Right lobe of liver (tissue), 4 donors: Measurements from ENCODE around the gene PRAMEF15.
"Not testable (repeated sequence)": the region's sequence is repeated elsewhere in the genome, so short reads cannot be mapped to it uniquely, and the experiment has no call there.

ENCODE experiments used
- POLR2A ChIP-seq: fragments of 450-650 bp; IDR thresholded peaks from one replicate; pipeline ENCODE4 v1.6.1; 2017; ENCODE audit warnings: antibody characterized with exemption, mild to moderate bottlenecking
- TF ChIP-seq, protein P1 (sequence below), 4 donors: fragments of 200-600 bp in 3 of 4; fragments of 450-650 bp in 1 of 4; IDR thresholded peaks; one replicate each; pipeline versions ENCODE4 v1.5.1 to v1.8.0; 2016 to 2022; ENCODE audit warnings: antibody characterized with exemption in 4 of 4, mild to moderate bottlenecking in 2 of 4
- donor health status: DM: no; HTN: no; CAD: no.
- donor health status: DM: no; HTN: no; CAD: no.
- donor health status: DM: no; HTN: yes; CAD: no.

DNA sequence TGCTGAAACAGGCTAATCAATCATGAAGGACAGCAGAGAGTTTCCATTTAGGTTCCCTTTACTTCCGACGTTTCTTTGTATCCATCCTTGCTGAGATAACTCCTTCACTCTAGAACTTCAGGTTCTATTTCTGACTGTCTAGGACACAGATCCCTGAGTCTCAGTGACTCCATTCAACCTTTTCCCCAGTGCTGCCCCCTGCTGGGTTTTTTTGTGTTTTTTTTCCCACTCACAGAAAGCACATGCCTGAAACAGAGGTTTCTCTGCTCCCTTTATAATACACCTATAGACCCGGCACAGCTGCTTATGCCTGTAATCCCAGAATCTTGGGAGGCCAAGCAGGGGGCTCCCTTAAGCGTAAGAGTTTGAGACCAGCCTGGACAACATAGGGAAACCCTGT is 53.2 kb downstream of the PRAMEF15 start:
- TF ChIP-seq, protein P1, sequence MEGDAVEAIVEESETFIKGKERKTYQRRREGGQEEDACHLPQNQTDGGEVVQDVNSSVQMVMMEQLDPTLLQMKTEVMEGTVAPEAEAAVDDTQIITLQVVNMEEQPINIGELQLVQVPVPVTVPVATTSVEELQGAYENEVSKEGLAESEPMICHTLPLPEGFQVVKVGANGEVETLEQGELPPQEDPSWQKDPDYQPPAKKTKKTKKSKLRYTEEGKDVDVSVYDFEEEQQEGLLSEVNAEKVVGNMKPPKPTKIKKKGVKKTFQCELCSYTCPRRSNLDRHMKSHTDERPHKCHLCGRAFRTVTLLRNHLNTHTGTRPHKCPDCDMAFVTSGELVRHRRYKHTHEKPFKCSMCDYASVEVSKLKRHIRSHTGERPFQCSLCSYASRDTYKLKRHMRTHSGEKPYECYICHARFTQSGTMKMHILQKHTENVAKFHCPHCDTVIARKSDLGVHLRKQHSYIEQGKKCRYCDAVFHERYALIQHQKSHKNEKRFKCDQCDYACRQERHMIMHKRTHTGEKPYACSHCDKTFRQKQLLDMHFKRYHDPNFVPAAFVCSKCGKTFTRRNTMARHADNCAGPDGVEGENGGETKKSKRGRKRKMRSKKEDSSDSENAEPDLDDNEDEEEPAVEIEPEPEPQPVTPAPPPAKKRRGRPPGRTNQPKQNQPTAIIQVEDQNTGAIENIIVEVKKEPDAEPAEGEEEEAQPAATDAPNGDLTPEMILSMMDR (IDR thresholded peaks at IDR 0.05): peak in 3 of 4 donors; percentile 12 to 39 (median 27)
- TF ChIP-seq POLR2A: not testable (repeated sequence)
